NK-92 (cell line): Measurements from ENCODE around the gene SLC9A9.

Source experiments
- DNase-seq: peaks from one replicate; lab custom pipeline; 2025; ENCODE audit not compliant: unreplicated experiment; lab: John Stamatoyannopoulos, UW

The SLC9A9 gene

GRCh38 chr3:143265501-143266070 is 582.7 kb downstream of the SLC9A9 start:
- no peak for DNase-seq

GRCh38 chr3:143263852-143264513 is 584.3 kb downstream of the SLC9A9 start:
- no peak for DNase-seq

- no peak for DNase-seq
Measured at GRCh38 chr3:143261848-143262247, 586.4 kb downstream of the SLC9A9 start.

GRCh38 chr3:143258692-143259091 is 589.6 kb downstream of the SLC9A9 start:
- no peak for DNase-seq

- DNase-seq = no peak
Measured at GRCh38 chr3:143256416-143256815, 591.9 kb downstream of the SLC9A9 start.

GRCh38 chr3:143255739-143256138 is 592.5 kb downstream of the SLC9A9 start:
- no peak for DNase-seq

- DNase-seq = no peak
Measured at GRCh38 chr3:143252931-143253330, 595.3 kb downstream of the SLC9A9 start.

GRCh38 chr3:143249014-143249413 is 599.3 kb downstream of the SLC9A9 start:
- DNase-seq = no peak

GRCh38 chr3:143247073-143247472 is 601.2 kb downstream of the SLC9A9 start:
- DNase-seq = no peak

GRCh38 chr3:143245692-143246091 is 602.6 kb downstream of the SLC9A9 start:
- no peak for DNase-seq

- no peak for DNase-seq
Measured at GRCh38 chr3:143244516-143245063, 603.7 kb downstream of the SLC9A9 start.

- DNase-seq = no peak
Measured at GRCh38 chr3:143243686-143244085, 604.6 kb downstream of the SLC9A9 start.

- DNase-seq = no peak
Measured at GRCh38 chr3:143242691-143243090, 605.6 kb downstream of the SLC9A9 start.

GRCh38 chr3:143242101-143242500 is 606.2 kb downstream of the SLC9A9 start:
- DNase-seq = no peak

GRCh38 chr3:143241481-143241951 is 606.8 kb downstream of the SLC9A9 start:
- DNase-seq = no peak

GRCh38 chr3:143240886-143241285 is 607.4 kb downstream of the SLC9A9 start:
- no peak for DNase-seq

GRCh38 chr3:143239031-143239430 is 609.2 kb downstream of the SLC9A9 start:
- no peak for DNase-seq

GRCh38 chr3:143237077-143237627 is 611.1 kb downstream of the SLC9A9 start:
- no peak for DNase-seq

- no peak for DNase-seq
Measured at GRCh38 chr3:143236226-143236964, 611.9 kb downstream of the SLC9A9 start.

- DNase-seq = no peak
Measured at GRCh38 chr3:143235614-143236204, 612.6 kb downstream of the SLC9A9 start.

- no peak for DNase-seq
Measured at GRCh38 chr3:143234526-143234925, 613.7 kb downstream of the SLC9A9 start.
